Globus pallidus (tissue), 1 donor: ENCODE results near the gene SETBP1.

Experiments
- DNase-seq: peaks from one replicate; pipeline ENCODE4 v3.0.0-alpha.2; 2015; ENCODE audit warnings: low spot score

The SETBP1 gene

DNA sequence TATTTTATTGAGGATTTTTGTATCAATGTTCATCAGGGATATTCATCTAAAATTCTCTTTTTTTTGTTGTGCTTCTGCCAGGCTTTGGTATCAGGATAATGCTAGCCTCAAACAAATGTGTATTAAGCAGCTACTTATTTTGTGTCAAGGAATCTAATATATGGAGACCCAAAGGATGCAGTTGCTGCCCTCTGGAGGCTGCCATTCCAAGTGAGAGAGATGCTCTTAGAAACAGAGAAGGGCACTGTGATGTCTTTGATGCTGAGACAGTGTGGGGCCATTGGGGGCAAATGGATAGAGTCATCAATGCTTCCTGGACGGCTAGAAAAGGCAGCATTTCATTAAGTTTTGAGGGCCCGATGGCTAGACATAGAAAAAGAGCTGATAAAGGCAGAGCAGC is 292.6 kb downstream of the SETBP1 start:
- DNase-seq, result no peak

DNA sequence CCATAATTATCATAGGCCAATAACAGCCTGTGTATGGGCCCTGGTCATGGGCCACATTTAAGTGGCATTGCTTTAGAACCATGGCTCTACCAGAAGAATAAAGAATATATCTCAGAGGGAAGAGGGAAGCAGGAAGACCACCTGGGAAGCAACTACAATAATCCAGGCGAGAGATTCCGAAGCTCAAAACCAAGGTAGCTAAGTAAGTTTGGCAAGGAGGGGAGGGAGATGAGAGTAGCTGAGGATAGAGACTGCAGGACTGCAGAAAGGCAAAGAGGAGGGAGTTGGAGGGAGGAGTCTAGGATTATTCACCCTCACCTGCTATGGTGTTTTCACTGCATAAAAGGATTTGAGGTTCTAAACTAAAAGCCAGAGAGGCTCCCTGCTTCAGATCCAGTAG is 293.5 kb downstream of the SETBP1 start:
- DNase-seq, result no peak

DNA sequence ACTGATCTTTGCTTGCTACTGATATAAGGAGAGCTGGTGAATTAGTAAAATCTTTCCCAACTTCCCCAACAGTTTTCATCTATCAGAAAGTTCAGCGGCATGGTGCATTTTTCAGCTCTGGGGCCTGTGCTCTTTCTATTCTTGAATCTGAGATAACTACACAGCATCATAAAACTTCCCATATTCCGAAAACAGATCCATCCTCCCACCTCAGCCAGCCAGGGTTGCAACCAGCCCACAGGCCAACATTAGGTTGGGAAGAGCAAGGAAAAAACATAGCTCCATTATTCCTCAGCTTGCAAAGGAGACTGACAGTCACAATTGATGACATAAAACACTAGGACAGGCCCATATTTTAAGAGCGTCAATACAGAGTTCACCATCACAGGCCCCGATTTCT is 297.2 kb downstream of the SETBP1 start:
- no peak for DNase-seq

- DNase-seq, result no peak
Measured at GRCh38 chr18:44979748-44980147, 299.1 kb downstream of the SETBP1 start.

DNA sequence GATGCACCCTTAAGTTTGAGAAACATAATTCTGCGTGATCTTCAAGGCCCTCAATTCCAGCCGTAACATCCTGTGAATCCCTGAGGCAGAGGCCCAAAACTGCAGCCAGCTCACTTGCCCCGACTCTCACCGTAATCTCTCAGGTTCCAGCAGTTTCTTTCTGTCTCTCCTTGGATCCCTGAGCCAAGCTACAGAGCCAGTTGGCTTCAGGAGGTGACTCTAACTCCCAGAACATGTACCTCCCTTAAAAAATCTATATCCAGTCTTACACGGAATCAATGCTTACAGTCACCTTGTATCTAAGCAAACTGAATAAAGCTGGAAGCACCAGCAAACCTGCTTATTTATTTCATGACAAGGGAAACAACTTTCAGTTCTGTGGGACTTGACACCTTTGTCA is 300.4 kb downstream of the SETBP1 start:
- DNase-seq, result no peak

DNA sequence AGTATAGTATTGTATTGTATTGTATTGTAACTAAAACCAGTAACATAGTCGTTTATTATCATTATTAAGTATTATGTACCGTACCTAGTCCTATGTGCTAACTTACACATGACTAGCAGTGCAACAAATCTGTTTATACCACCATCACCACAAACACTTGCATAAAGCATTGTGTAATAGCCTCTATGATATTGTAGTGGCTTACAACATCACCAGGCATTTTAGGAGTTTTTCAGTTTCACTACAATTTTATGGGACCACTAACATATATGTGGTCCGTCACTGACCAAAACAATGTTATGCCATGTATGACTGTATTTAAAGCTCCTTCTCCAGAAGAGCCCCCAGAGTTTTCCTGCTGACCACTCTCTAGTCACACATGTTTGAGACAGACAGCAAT is 306.2 kb downstream of the SETBP1 start:
- DNase-seq, result no peak

GRCh38 chr18:44987371-44987770 is 306.7 kb downstream of the SETBP1 start:
- DNase-seq, result no peak

DNA sequence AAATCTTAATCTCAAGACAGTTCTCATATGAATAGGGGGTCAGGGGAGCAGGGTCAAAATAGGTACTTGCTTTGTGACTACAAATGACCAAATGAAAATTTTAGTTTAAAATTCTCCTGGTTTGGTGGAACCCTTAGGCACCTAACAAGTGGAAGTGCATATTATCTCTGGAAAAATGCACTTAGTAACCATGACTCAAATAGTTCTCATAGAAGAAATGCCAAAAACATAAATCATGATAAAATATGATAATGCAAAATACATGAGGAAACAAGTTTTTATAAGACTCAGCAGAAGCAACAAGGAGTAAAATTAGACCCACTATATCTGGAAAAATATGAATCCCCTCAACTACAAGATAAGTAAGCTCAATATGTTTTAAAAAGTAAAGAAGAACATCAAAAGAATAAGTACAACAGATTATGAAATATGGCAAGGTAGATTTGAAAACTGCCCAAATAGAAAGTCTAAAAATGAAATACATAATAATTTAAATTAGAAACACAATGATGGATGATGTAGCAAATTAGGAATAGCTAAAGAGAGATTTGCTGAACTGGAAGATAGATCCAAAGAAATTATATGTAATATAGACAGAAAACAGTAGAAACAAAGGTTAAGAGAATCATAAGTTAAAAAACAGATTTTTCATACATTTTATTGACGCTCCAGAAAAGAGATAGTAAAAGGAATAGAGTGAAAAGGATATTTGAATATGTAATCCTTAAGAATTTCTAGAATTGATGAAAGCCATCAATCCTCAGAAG is 308.3 kb downstream of the SETBP1 start:
- no peak for DNase-seq

- DNase-seq, result no peak
Measured at GRCh38 chr18:44996261-44996660, 315.6 kb downstream of the SETBP1 start.

DNA sequence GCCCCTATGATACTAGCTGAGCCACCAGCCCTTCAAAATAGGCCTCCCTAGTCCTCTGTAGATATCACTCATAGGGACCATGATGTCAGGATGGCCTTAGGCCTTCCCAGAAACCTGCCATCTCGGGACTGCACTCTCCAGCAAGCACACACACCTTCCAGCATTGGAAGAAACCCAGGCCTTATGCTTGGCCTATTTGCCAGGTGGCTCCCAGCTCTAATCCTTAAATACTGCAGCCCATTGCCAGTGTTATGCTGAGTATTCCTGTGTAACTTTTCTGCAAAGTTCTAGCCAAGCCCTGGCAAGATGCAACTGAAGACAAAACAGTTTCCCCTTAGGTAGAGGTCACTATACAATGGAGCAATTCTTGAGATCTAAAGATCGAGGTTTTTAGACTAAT is 316.5 kb downstream of the SETBP1 start:
- DNase-seq, result no peak

DNA sequence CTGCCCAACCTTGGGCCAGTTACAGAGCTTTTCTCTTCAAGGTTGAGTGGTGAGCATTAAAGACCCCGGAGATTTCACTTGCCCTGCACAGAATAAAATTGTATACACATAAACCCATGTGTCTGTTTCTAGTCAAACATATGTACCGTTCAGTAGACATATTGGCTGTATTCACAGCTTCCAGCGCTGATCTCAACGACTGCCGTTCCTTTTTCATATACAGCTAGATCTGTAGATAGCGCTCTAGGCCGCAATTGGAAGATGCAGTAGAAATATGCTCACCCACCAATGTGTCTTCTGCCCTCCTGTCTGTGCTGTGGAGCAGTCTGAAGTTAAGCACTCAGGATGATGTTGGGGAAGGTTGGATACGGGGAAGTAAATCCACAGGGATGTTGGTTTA is 317.7 kb downstream of the SETBP1 start:
- DNase-seq, result no peak

GRCh38 chr18:45004546-45005080 is 323.9 kb downstream of the SETBP1 start:
- DNase-seq, result no peak

GRCh38 chr18:45006934-45007333 is 326.2 kb downstream of the SETBP1 start:
- no peak for DNase-seq

- no peak for DNase-seq
Measured at GRCh38 chr18:45007531-45007930, 326.8 kb downstream of the SETBP1 start.

DNA sequence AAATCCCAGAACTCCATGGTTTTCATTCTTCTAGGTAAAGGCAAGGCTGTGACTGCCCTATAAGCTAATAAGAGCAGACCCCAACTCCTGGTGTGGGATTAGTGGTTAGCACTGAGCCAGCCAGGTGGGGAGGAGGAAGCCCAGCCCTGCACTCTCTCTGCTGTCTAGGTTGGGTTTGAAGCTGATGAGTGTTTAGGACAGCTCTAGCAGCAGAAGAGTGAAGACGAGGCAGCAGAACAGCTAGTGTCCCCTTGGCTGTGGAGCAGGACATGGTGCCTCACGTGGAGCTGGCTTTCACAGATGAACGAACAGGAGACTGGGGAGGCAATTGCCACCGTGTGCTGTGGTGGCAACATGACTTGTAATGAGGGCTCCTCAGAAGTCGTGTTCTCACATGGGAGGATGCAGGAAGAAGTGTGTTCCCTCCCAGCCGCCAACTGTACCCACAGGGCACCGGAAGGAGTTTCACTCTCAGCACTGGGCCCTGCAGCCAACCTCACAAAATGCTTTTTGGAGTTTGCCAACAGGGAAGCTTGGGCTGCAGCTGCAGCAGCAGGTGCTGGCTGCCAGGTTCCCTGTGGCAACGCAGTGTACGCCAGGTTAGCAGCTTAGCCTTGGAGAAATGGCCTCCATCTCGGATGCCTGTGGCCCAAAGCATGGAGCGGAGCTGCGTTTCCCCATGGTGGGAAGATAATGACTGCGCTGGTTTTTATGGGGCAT is 328.2 kb downstream of the SETBP1 start:
- DNase-seq, result no peak

DNA sequence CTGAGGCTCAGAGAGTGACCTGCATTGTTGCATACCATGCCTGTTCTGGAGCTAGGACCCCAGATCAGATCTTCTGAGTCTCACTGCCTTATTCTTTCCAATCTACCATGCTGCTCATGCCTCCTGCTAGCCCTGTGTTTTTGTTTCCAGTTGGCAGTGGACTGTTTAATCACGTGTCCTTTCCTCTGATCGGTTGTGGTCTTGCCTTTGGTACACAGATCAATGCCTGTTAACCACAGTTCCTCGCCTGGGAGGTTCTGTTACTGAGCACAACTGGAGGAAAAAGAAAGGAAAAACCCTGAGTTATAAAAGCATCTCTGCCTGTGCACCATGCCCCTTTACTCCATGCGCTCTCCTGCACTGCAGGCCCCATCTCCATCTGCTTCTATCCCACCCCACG is 329.1 kb downstream of the SETBP1 start:
- no peak for DNase-seq

DNA sequence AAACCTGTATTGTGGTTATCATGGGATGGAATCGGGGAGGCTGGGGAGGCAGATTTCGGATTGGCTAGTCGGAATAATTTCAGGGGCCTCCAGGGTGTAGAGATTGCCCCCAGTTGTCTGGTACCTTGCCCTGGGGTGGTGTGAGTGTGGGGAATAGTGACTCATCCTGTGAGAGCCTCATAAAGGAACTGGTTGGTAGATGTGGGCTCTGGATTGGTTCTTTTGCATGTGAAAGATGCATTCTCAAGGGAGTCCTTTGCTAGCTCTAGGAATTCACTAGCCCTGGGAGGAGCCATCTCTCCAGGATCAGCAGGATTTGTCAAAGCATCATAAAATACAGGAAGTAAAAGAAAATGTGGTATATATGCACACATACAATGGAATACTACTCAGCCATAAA is 331.6 kb downstream of the SETBP1 start:
- DNase-seq, result no peak

DNA sequence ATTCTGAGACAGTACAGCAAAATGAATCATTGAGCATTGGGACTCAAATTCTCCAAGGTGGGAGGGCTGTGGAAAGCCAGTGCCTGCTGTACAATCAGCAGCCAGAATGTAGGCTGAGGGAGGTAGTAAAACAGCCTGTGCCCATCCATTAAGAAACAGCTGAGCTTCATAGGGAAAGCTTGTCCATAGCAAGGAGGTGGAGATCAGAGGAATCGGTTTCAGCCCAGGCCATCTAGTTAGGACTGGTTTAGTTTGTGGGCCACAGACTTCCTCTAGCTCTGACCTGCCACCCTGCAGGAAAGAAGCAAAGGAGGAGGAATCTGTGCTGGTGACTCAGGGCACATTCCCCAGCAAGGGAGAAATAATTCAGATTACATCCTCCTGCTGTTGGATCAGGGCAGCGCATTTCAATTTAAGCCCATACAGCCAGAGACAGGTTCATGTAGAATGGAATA is 333.4 kb downstream of the SETBP1 start:
- DNase-seq, result no peak

- no peak for DNase-seq
Measured at GRCh38 chr18:45015788-45016128, 335.1 kb downstream of the SETBP1 start.

GRCh38 chr18:45019469-45019868 is 338.8 kb downstream of the SETBP1 start:
- DNase-seq, result no peak

- DNase-seq, result no peak
Measured at GRCh38 chr18:45023519-45023918, 342.8 kb downstream of the SETBP1 start.

DNA sequence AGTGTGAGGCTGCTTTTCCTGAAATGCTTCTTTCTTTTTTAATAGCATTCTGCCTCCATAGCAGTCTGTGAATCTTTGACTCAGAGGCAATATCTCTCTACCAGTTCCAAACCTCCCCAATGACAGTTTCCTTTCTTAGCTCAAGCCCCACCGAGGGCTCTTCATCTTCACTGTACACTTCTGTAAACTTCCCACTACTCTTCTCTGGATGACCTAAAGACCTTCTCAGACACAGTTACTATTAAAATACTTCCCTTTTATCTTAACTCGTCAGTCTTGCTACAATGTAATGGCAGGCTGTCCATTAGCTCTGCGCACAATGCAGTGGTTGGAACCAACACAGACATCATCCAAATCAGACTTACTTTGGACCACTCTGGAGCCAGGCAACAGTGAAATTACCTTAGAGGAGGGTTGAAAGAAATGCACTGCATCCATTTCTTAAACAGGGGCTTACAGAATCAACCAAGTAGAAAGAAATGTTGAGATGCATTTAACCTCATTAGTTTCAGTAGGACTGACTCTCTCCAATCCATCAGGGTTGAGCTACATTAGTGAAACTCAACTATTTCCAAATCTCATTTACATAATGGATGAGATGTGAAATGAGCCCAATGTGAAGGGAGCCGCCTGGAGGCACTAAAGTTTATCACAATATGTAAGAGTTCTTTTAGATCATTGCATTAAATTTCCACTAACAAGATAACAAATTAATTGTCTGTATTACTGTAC is 343.8 kb downstream of the SETBP1 start:
- no peak for DNase-seq

DNA sequence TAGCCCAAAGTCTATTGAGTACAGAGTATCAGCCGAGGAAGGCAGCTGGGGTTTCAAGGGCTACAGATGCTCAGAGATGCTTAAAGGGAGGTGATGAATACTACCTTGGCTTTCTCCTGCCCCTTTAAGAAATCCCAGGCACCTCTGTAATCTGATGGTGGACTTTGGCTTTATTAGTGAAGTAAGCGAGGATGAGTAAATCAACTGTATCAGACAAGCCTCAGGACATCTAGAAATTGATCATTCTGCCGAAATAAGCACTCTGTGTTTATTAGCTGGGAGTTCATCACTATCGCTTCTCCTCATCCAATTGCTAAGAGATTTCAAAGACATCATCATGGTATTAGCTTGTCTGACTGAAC is 344.4 kb downstream of the SETBP1 start:
- no peak for DNase-seq
